ENCODE measurements around the gene EML4. TPM values are rescaled to one million over a fixed set of nuclear protein-coding genes. Genes with fewer than 3 reads are reported as not detected.

Gene EML4
- total RNA-seq, 1 donor from 2014 or later = 167 TPM

- Mint-ChIP-seq H3K4me3 (peak overlapping the region; percentile 92), H3K36me3 (no peaks in the 10 kb centered on the region), H3K27me3 (ENCODE audit: insufficient read depth, low read depth) (peaks cover 3% of the 10 kb centered on the region), H3K4me1 (peaks cover 27% of the 10 kb centered on the region), H3K9me3 (no peaks in the 10 kb centered on the region), H3K27ac (no peak overlapping the region)
- Histone ChIP-seq H3K9ac (peak overlapping the region; percentile 89), H3K27ac (no peak overlapping the region), H3K27me3 (peaks cover 5% of the 10 kb centered on the region), H3K4me3 (peak overlapping the region; percentile 81), H3F3A (ENCODE audit: low read depth) (peaks cover 7% of the 10 kb centered on the region), H2AFZ (replicated peaks) (no peak overlapping the region), H3K4me2 (peak overlapping the region; percentile 93), H3K36me3 (no peaks in the 10 kb centered on the region), H3K9me3 (ENCODE audit: low read depth) (no peaks in the 10 kb centered on the region), H3K79me2 (ENCODE audit: low read depth) (peaks cover 66% of the 10 kb centered on the region), H3K4me1 (peaks cover 18% of the 10 kb centered on the region), H4K20me1 (ENCODE audit: low read depth) (peaks cover 37% of the 10 kb centered on the region)
- TF ChIP-seq EZH2 (IDR thresholded peaks at IDR 0.05) (no peak), EZH2phosphoT487 (IDR thresholded peaks at IDR 0.05) (no peak), CTCF (IDR thresholded peaks at IDR 0.05) (no peak)
- no peak for DNase-seq (ENCODE audit: low spot score)
Observed at GRCh38 chr2:42359304-42359964, 190.3 kb downstream of the EML4 start.

GRCh38 chr2:42359965-42360483 lies 190.9 kb downstream of the EML4 start:
- Histone ChIP-seq H2AFZ (replicated peaks) (no peak overlapping the region), H3K27ac (no peak overlapping the region)
- TF ChIP-seq CTCF (IDR thresholded peaks at IDR 0.05) = no peak
- no peak for TF ChIP-seq EZH2 (IDR thresholded peaks at IDR 0.05)
- no peak for TF ChIP-seq EZH2phosphoT487 (IDR thresholded peaks at IDR 0.05)

GRCh38 chr2:42360493-42360889 lies 191.3 kb downstream of the EML4 start:
- Histone ChIP-seq H3K4me3 (peak overlapping the region; percentile 81), H3K4me2 (peak overlapping the region; percentile 93), H3K27ac (no peak overlapping the region), H4K20me1 (ENCODE audit: low read depth) (peaks cover 27% of the 10 kb centered on the region), H2AFZ (replicated peaks) (peak overlapping the region; percentile 86), H3F3A (ENCODE audit: low read depth) (peaks cover 7% of the 10 kb centered on the region), H3K9me3 (ENCODE audit: low read depth) (no peaks in the 10 kb centered on the region), H3K79me2 (ENCODE audit: low read depth) (peaks cover 55% of the 10 kb centered on the region), H3K4me1 (peaks cover 18% of the 10 kb centered on the region), H3K27me3 (peaks cover 5% of the 10 kb centered on the region), H3K9ac (peak overlapping the region; percentile 89), H3K36me3 (no peaks in the 10 kb centered on the region)
- H3K9me3 Mint-ChIP-seq = no peaks in the 10 kb centered on the region
- peaks cover 27% of the 10 kb centered on the region for H3K4me1 Mint-ChIP-seq
- TF ChIP-seq EZH2phosphoT487 (IDR thresholded peaks at IDR 0.05) = no peak
- H3K4me3 Mint-ChIP-seq = peak overlapping the region; percentile 92
- DNase-seq (ENCODE audit: low spot score) = peak; percentile 41
- no peaks in the 10 kb centered on the region for H3K36me3 Mint-ChIP-seq
- peak overlapping the region; percentile 100 for H3K27ac Mint-ChIP-seq
- H3K27me3 Mint-ChIP-seq (ENCODE audit: insufficient read depth, low read depth) = peaks cover 3% of the 10 kb centered on the region

More at GRCh38 chr2:42359965-42360483, 190.9 kb downstream of the EML4 start:
- peaks cover 7% of the 10 kb centered on the region for H3F3A ChIP-seq (ENCODE audit: low read depth)
- peaks cover 5% of the 10 kb centered on the region for H3K27me3 ChIP-seq
- Mint-ChIP-seq H3K9me3 (no peaks in the 10 kb centered on the region), H3K36me3 (no peaks in the 10 kb centered on the region), H3K4me1 (peaks cover 27% of the 10 kb centered on the region), H3K27me3 (ENCODE audit: insufficient read depth, low read depth) (peaks cover 3% of the 10 kb centered on the region), H3K4me3 (peak overlapping the region; percentile 92), H3K27ac (peak overlapping the region; percentile 100)
- H3K4me2 ChIP-seq = peak overlapping the region; percentile 93
- peak overlapping the region; percentile 81 for H3K4me3 ChIP-seq
- peak overlapping the region; percentile 89 for H3K9ac ChIP-seq
- no peak for DNase-seq (ENCODE audit: low spot score)
- H3K79me2 ChIP-seq (ENCODE audit: low read depth) = peaks cover 60% of the 10 kb centered on the region
- H4K20me1 ChIP-seq (ENCODE audit: low read depth) = peaks cover 31% of the 10 kb centered on the region
- peaks cover 18% of the 10 kb centered on the region for H3K4me1 ChIP-seq
- H3K9me3 ChIP-seq (ENCODE audit: low read depth) = no peaks in the 10 kb centered on the region
- H3K36me3 ChIP-seq = no peaks in the 10 kb centered on the region

Measured in neural progenitor cell (in vitro differentiated cells).